Measurements from ENCODE around the gene UBE2I. TPM values are rescaled to one million over a fixed set of nuclear protein-coding genes. Genes with fewer than 3 reads are reported as not detected.

Gene UBE2I
- total and polyA plus RNA-seq, 2 donors (not counting 1 experiment from before 2014, with no cell fraction given), result 152 to 265 TPM

DNA sequence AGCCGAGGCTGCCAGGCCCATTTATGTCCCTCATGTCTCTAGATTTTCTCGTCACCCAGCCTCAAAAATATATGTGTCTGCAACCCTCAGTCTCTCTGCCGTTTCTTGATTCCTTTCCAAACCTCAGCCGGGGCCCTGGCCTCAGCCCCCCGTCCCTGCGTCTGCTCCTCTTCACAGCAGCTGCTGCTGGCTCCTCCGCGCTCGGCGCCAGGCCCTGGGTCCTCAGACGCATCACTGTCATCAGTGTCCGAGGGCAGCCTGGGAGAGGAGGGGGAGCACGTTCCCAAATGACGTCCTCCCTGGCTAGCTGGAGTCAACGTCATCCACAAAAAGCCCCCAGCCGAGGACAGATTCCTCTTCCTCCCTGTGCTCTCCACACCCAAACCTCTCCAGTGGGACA, 39.9 kb downstream of the UBE2I start:
- H3K36me3 ChIP-seq (replicated peaks in 1 of 2; ENCODE audit: control extremely low read depth in 1 of 2, control insufficient read depth in 1 of 2, extremely low read depth in 1 of 2, insufficient read depth in 2 of 2, low read length in 1 of 2), result peaks cover 0 to 27% of the 10 kb centered on the region in 2 experiments
- no peak overlapping the region for H3K27ac ChIP-seq (ENCODE audit: low read length in 2 of 2)
- peaks cover 37% of the 10 kb centered on the region for H4K20me1 ChIP-seq (ENCODE audit: control insufficient read depth, insufficient read depth, low read length, poor library complexity, severe bottlenecking)
- no peak overlapping the region for H3K4me2 ChIP-seq (replicated peaks; ENCODE audit: low read depth, low read length, poor library complexity, severe bottlenecking)
- peaks cover 33% of the 10 kb centered on the region for H3K4me1 Mint-ChIP-seq
- H3K27me3 Mint-ChIP-seq, result no peaks in the 10 kb centered on the region
- intact Hi-C loops (cut with micrococcal nuclease), result loop anchor here (10.0 kb wide), 1 partner anchor 265 kb away; the partner anchor contains the start of genes CRAMP1 and IFT140
- TF ChIP-seq EZH2 (IDR thresholded peaks at IDR 0.05; ENCODE audit: borderline replicate concordance, insufficient read depth, low read depth, low read length, poor library complexity, severe bottlenecking), result no peak
- TF ChIP-seq, protein P1, sequence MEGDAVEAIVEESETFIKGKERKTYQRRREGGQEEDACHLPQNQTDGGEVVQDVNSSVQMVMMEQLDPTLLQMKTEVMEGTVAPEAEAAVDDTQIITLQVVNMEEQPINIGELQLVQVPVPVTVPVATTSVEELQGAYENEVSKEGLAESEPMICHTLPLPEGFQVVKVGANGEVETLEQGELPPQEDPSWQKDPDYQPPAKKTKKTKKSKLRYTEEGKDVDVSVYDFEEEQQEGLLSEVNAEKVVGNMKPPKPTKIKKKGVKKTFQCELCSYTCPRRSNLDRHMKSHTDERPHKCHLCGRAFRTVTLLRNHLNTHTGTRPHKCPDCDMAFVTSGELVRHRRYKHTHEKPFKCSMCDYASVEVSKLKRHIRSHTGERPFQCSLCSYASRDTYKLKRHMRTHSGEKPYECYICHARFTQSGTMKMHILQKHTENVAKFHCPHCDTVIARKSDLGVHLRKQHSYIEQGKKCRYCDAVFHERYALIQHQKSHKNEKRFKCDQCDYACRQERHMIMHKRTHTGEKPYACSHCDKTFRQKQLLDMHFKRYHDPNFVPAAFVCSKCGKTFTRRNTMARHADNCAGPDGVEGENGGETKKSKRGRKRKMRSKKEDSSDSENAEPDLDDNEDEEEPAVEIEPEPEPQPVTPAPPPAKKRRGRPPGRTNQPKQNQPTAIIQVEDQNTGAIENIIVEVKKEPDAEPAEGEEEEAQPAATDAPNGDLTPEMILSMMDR (IDR thresholded peaks at IDR 0.05), result no peak
- WGBS (ENCODE audit: insufficient coverage), result 96% methylated on average over 11 of the region's 16 CpGs
- peaks cover 17 to 21% of the 10 kb centered on the region in 2 donors for H3K4me1 ChIP-seq (ENCODE audit: control insufficient read depth in 2 of 2, insufficient read depth in 2 of 2, low read length in 2 of 2)
- H3K9ac ChIP-seq (ENCODE audit: low read length), result no peak overlapping the region
- ChIA-PET POLR2A (no interaction called here), CTCF (interaction anchor here (0.9 kb wide), 1 partner anchor 12 kb away, joined by 3 read pairs; no protein-coding TSS in a partner anchor)
- H3K9me3 Mint-ChIP-seq (ENCODE audit: insufficient read depth), result no peaks in the 10 kb centered on the region
- no peak overlapping the region for H3K4me3 ChIP-seq (ENCODE audit: control extremely low read depth in 1 of 5, extremely low read depth in 1 of 5, insufficient read depth in 1 of 5, low read depth in 2 of 5, low read length in 4 of 5)
- peak overlapping the region; percentile 41 for H3K27ac Mint-ChIP-seq
- no peak overlapping the region for H2AFZ ChIP-seq (ENCODE audit: insufficient read depth, low read depth, low read length, poor library complexity, severe bottlenecking)
- DNase-seq (no peak), ATAC-seq (ENCODE audit: low read depth) (no peak)
- H3K79me2 ChIP-seq (ENCODE audit: control insufficient read depth, insufficient read depth, low read length), result peaks cover 39% of the 10 kb centered on the region
- H3K9me3 ChIP-seq (ENCODE audit: control extremely low read depth in 1 of 3, control insufficient read depth in 2 of 3, insufficient read depth in 1 of 3, low read length in 2 of 3), result no peaks in the 10 kb centered on the region
- H3K27me3 ChIP-seq (replicated peaks in 1 of 4; ENCODE audit: control extremely low read depth in 1 of 4, control insufficient read depth in 3 of 4, insufficient read depth in 4 of 4, low read length in 3 of 4), result no peaks in the 10 kb centered on the region
- H3K4me3 Mint-ChIP-seq, result no peak overlapping the region

DNA sequence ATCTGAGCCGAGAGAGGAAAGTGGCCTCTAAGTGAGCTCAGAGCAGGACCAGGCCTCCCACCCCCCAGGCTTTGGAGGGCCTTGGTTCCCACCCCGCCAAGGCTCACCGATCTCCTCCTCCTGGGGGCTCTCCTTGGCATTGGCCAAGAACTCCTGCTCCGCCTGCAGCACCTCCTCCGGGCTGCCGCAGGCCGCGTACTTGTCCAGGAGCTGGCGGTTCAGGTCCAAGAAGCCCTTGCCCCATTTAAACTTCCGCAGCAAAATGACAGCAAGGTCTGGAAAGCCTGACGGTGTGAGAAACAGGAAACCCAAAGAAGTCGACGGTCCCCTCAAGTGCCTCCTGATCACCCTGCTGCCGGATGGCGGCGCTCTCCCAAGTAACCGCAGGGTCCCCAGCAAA, 40.5 kb downstream of the UBE2I start:
- H3K4me2 ChIP-seq (replicated peaks; ENCODE audit: low read depth, low read length, poor library complexity, severe bottlenecking), result no peak overlapping the region
- 98% methylated on average over 17 of the region's 17 CpGs for WGBS (ENCODE audit: insufficient coverage)

More for the DNA sequence above, 40.5 kb downstream of the UBE2I start:
- peaks cover 0 to 27% of the 10 kb centered on the region in 2 experiments for H3K36me3 ChIP-seq (replicated peaks in 1 of 2; ENCODE audit: control extremely low read depth in 1 of 2, control insufficient read depth in 1 of 2, extremely low read depth in 1 of 2, insufficient read depth in 2 of 2, low read length in 1 of 2)
- H3K27me3 ChIP-seq (replicated peaks in 1 of 4; ENCODE audit: control extremely low read depth in 1 of 4, control insufficient read depth in 3 of 4, insufficient read depth in 4 of 4, low read length in 3 of 4), result no peaks in the 10 kb centered on the region
- Mint-ChIP-seq H3K27ac (peak overlapping the region; percentile 88), H3K4me1 (peaks cover 36% of the 10 kb centered on the region), H3K4me3 (peak overlapping the region; percentile 86), H3K9me3 (ENCODE audit: insufficient read depth) (no peaks in the 10 kb centered on the region), H3K27me3 (no peaks in the 10 kb centered on the region)
- CTCF ChIA-PET, result no interaction called here
- H2AFZ ChIP-seq (ENCODE audit: insufficient read depth, low read depth, low read length, poor library complexity, severe bottlenecking), result no peak overlapping the region
- H3K79me2 ChIP-seq (ENCODE audit: control insufficient read depth, insufficient read depth, low read length), result peaks cover 45% of the 10 kb centered on the region
- POLR2A ChIA-PET, result no interaction called here
- intact Hi-C loops (cut with micrococcal nuclease), result loop anchor here (10.0 kb wide), 2 partner anchors 55 to 265 kb away; partner anchors contain the start of genes CRAMP1 and IFT140
- ATAC-seq (ENCODE audit: low read depth) (no peak), DNase-seq (no peak)
- no peaks in the 10 kb centered on the region for H3K9me3 ChIP-seq (ENCODE audit: control extremely low read depth in 1 of 3, control insufficient read depth in 2 of 3, insufficient read depth in 1 of 3, low read length in 2 of 3)
- H3K4me1 ChIP-seq (ENCODE audit: control insufficient read depth in 2 of 2, insufficient read depth in 2 of 2, low read length in 2 of 2), result peaks cover 17 to 21% of the 10 kb centered on the region in 2 donors
- H3K4me3 ChIP-seq (ENCODE audit: control extremely low read depth in 1 of 5, extremely low read depth in 1 of 5, insufficient read depth in 1 of 5, low read depth in 2 of 5, low read length in 4 of 5), result no peak overlapping the region
- TF ChIP-seq, protein P1 (IDR thresholded peaks at IDR 0.05), result no peak
- TF ChIP-seq EZH2 (IDR thresholded peaks at IDR 0.05; ENCODE audit: borderline replicate concordance, insufficient read depth, low read depth, low read length, poor library complexity, severe bottlenecking), result no peak
- H4K20me1 ChIP-seq (ENCODE audit: control insufficient read depth, insufficient read depth, low read length, poor library complexity, severe bottlenecking), result peaks cover 41% of the 10 kb centered on the region
- H3K9ac ChIP-seq (ENCODE audit: low read length), result no peak overlapping the region
- no peak overlapping the region for H3K27ac ChIP-seq (ENCODE audit: low read length in 2 of 2)

Data from B cell (primary cell).